Activated effector memory CD4-positive, alpha-beta T cell treated with anti-CD3 and anti-CD28 coated beads, Interleukin-2, amount 50 U/mL, for 16 hours (primary cell): Measurements from ENCODE around the gene RNU2-1.
"Not testable (repeated sequence)": the region's sequence is repeated elsewhere in the genome, so short reads cannot be mapped to it uniquely, and the experiment has no call there.

Source experiments
- DNase-seq: peaks from one replicate; pipeline ENCODE4 v3.0.0-alpha.2; 2020

Gene RNU2-1

DNA sequence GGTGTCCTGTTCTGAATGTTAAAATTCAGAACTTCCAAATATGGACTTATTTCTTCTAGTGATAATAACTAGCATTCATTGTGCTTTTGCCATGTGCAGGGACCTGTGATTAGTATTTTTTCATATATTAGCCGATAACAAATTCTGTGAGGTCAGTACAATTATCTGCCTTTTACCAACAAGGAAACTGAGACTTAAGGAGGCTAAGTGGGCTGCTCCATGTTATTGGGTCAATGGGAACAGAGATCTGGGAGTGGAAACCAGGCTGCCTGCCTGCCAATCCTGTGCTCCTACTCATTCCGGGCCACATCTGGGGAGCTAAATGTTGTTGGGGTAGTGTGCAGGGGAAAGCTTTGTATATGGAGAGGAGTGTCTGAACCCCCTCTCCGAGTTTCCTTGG lies 18.4 kb downstream of the RNU2-1 start:
- no peak for DNase-seq

DNA sequence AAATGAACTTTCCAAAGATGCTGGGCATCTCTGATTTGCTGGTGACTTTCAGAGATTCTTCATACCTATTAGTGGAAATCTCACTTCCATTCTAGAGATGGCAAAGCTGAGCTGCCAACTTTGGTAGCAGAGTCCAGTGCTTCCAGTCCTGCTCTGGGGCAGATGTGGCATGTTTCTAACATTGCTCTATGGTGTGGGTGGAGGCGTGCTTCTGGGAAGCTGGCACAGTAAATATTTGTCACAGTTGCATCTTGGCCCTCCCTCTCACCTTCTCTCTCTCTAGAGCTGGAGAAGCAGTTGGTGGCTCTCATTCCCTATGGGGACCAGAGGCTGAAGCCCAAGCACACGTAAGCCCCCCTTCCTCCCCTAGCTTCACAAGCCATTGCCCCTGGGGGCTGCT lies 20.2 kb downstream of the RNU2-1 start:
- no peak for DNase-seq

GRCh38 chr17:43212641-43213490 lies 20.9 kb downstream of the RNU2-1 start:
- no peak for DNase-seq

- peak; percentile 90 for DNase-seq
Measured at GRCh38 chr17:43211480-43212402, 22.0 kb downstream of the RNU2-1 start, which contains the start of gene TMEM106A. TSS of gene TMEM106A (plus strand) at chr17:43211875. CDS start at chr17:43213042, 1,167 bp downstream.

GRCh38 chr17:43211123-43211479 lies 22.7 kb downstream of the RNU2-1 start:
- no peak for DNase-seq

DNA sequence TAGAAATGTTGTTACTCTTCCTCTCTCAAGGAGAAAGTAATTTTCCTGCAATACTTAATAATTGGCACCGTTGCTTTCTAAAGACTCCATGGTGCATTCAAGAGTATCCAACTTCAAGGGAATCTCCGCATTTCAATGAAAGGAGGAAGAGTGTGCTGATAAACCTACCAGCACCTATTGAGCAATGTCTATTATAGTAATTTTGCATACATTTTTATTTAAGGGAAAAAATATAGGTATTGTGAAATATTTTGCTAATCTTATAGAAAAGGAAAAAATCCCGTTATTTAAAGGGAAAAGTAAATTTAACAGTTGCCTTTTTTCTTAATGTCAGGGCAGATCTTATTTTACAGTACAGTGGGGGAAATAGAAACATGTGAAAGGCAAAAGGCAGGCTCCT lies 23.2 kb downstream of the RNU2-1 start:
- no peak for DNase-seq

- DNase-seq, result not testable (repeated sequence)
Measured at GRCh38 chr17:43203013-43203412, 30.8 kb downstream of the RNU2-1 start.

GRCh38 chr17:43200127-43200526 lies 33.6 kb downstream of the RNU2-1 start:
- no peak for DNase-seq

DNA sequence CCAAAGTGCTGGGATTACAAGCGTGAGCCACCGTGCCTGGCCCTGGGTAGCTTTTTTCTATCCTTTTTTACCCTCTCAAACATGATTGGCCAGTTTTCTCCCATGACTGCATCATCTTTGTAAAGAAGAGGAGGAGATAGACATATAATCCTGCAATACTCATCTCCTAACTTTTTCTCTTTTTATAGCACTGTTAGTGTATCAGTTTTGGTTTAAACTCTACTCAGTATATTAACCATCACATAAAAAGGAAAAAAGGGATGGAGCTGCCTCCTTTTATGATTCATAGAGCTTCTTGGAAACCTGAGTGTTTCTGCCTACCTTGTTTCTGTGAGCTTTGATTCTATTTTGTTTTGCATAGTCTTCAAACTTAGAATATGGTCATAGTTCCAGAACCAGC lies 34.1 kb downstream of the RNU2-1 start:
- no peak for DNase-seq

GRCh38 chr17:43193251-43193650 lies 40.5 kb downstream of the RNU2-1 start:
- no peak for DNase-seq

- not testable (repeated sequence) for DNase-seq
Measured at GRCh38 chr17:43186656-43187055, 47.1 kb downstream of the RNU2-1 start.

DNA sequence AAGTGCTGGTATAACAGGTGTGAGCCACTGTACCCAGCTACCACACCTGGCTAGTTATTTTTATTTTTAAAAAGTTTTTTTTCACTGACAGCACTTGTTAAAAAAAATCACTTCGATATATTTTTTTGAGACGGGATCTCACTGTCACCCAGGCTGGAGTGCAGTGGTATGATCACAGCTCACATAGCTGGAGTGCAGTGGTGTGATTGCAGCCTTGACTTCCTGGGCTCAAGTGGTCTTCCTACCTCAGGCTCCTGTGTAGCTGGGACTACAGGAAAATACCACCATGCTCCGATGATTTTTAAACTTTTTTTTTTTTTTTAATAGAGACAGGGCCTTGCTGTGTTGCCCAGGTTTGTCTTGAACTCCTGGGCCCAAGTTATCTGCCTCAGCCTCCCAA lies 49.9 kb downstream of the RNU2-1 start:
- no peak for DNase-seq
